ENCODE data around the gene DCP1A.

DCP1A gene

GRCh38 chr3:53288214-53288613, 59.1 kb downstream of the DCP1A start:
- TF ChIP-seq POLR2AphosphoS5 (IDR thresholded peaks at IDR 0.05; ENCODE audit: low read depth) (no peak), REST (IDR thresholded peaks at IDR 0.05; ENCODE audit: insufficient replicate concordance, low read depth) (no peak), CTCF (IDR thresholded peaks at IDR 0.05; ENCODE audit: insufficient read depth, low read length) (no peak), GABPA (IDR thresholded peaks at IDR 0.05; ENCODE audit: low read depth) (no peak), SPI1 (IDR thresholded peaks at IDR 0.05; ENCODE audit: borderline replicate concordance, low read depth) (no peak)
- no peaks in the 10 kb centered on the region for H3K27me3 ChIP-seq (ENCODE audit: insufficient read depth, poor library complexity, severe bottlenecking)
- DNase-seq (ENCODE audit: low read depth in 1 of 2, low spot score in 1 of 2): no peak
- no peak overlapping the region for H3K27ac ChIP-seq (replicated peaks)
- no peak overlapping the region for H3K4me3 ChIP-seq (replicated peaks; ENCODE audit: insufficient read depth, low read length)

DNA sequence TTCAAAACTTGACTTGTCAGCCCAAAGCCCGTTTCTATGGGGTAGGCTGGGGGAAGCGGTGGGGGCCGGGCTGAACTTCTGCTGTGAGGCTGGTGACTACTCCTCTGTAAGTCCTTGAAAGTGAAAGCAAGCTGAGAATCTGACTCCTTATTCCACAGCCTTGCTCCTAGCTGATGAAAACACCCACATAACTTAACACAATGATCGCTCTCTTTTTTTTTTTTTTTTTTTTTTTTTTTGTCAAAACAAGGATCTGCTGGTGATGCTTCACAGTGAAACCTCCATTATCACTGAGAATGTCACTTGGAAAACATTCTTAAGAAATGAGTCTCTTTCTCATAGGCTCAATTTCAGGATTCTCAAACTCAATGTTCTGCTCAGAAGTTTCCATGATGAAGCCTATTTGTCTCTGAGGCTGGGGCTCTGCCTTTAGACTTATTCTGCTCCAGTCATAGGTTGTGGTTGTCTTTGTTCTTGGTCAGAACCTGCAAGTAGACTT, 60.2 kb downstream of the DCP1A start:
- no peak overlapping the region for H3K27ac ChIP-seq (replicated peaks)
- no peak for TF ChIP-seq GABPA (IDR thresholded peaks at IDR 0.05; ENCODE audit: low read depth)
- TF ChIP-seq SPI1 (IDR thresholded peaks at IDR 0.05; ENCODE audit: borderline replicate concordance, low read depth): no peak
- TF ChIP-seq CTCF (IDR thresholded peaks at IDR 0.05; ENCODE audit: insufficient read depth, low read length): no peak
- TF ChIP-seq POLR2AphosphoS5 (IDR thresholded peaks at IDR 0.05; ENCODE audit: low read depth): no peak
- no peak for TF ChIP-seq REST (IDR thresholded peaks at IDR 0.05; ENCODE audit: insufficient replicate concordance, low read depth)

GRCh38 chr3:53286727-53287126, 60.6 kb downstream of the DCP1A start:
- TF ChIP-seq POLR2AphosphoS5 (IDR thresholded peaks at IDR 0.05; ENCODE audit: low read depth) (no peak), CTCF (IDR thresholded peaks at IDR 0.05; ENCODE audit: insufficient read depth, low read length) (no peak), SPI1 (IDR thresholded peaks at IDR 0.05; ENCODE audit: borderline replicate concordance, low read depth) (no peak), REST (IDR thresholded peaks at IDR 0.05; ENCODE audit: insufficient replicate concordance, low read depth) (no peak), GABPA (IDR thresholded peaks at IDR 0.05; ENCODE audit: low read depth) (no peak)
- H3K27ac ChIP-seq (replicated peaks): no peak overlapping the region

More for the DNA sequence above, 60.2 kb downstream of the DCP1A start:
- DNase-seq (ENCODE audit: low read depth in 1 of 2, low spot score in 1 of 2): no peak
- no peaks in the 10 kb centered on the region for H3K27me3 ChIP-seq (ENCODE audit: insufficient read depth, poor library complexity, severe bottlenecking)
- H3K4me3 ChIP-seq (replicated peaks; ENCODE audit: insufficient read depth, low read length): no peak overlapping the region

More at GRCh38 chr3:53286727-53287126, 60.6 kb downstream of the DCP1A start:
- no peaks in the 10 kb centered on the region for H3K27me3 ChIP-seq (ENCODE audit: insufficient read depth, poor library complexity, severe bottlenecking)
- DNase-seq (ENCODE audit: low read depth in 1 of 2, low spot score in 1 of 2): no peak
- no peak overlapping the region for H3K4me3 ChIP-seq (replicated peaks; ENCODE audit: insufficient read depth, low read length)
